T-helper 17 cell (primary cell): ENCODE results near the gene KRT37. TPM values are rescaled to one million over a fixed set of nuclear protein-coding genes. Genes with fewer than 3 reads are reported as not detected.
"Not testable (repeated sequence)": the region's sequence is repeated elsewhere in the genome, so short reads cannot be mapped to it uniquely, and the experiment has no call there.

Experiments used
- ATAC-seq: fragments of 150-1000 bp; cut with Tn5 transposase; 2 replicates; pipeline ENCODE4 v1.10.0; 2021; ENCODE audit warnings: mild to moderate bottlenecking, moderate library complexity
- DNase-seq, 3 donors: peaks; one replicate each; pipeline versions ENCODE4 v3.0.0 to v3.0.0-alpha.2; 2020 to 2021
- H3K9me3 ChIP-seq: one replicate; pipeline ENCODE4 v1.7.0; 2013; ENCODE audit warnings: low read length, mild to moderate bottlenecking; ENCODE audit not compliant: control insufficient read depth, poor library complexity, severe bottlenecking
- H3K27ac Mint-ChIP-seq: one replicate; pipeline ENCODE4 v1.8.0; 2022; ENCODE audit warnings: mild to moderate bottlenecking, moderate library complexity, mixed read lengths
- H3K27me3 Mint-ChIP-seq: one replicate; pipeline ENCODE4 v1.8.0; 2022; ENCODE audit warnings: mixed read lengths
- H3K36me3 Mint-ChIP-seq: one replicate; pipeline ENCODE4 v1.8.0; 2022; ENCODE audit warnings: low read depth, mixed read lengths
- H3K4me1 Mint-ChIP-seq: one replicate; pipeline ENCODE4 v1.8.0; 2022; ENCODE audit warnings: mild to moderate bottlenecking, mixed read lengths
- H3K4me3 Mint-ChIP-seq: one replicate; pipeline ENCODE4 v1.8.0; 2022; ENCODE audit warnings: mild to moderate bottlenecking, moderate library complexity, mixed read lengths
- total RNA-seq, 4 donors: library from RNA in 2 of 4; stranded (reverse) in 2 of 4; gene quantifications; one replicate each; pipeline ENCODE4 v1.2.3 and lab custom pipeline; 2022 to 2026

Gene KRT37
- total RNA-seq, 2 donors from 2014 or later = not detected

DNA sequence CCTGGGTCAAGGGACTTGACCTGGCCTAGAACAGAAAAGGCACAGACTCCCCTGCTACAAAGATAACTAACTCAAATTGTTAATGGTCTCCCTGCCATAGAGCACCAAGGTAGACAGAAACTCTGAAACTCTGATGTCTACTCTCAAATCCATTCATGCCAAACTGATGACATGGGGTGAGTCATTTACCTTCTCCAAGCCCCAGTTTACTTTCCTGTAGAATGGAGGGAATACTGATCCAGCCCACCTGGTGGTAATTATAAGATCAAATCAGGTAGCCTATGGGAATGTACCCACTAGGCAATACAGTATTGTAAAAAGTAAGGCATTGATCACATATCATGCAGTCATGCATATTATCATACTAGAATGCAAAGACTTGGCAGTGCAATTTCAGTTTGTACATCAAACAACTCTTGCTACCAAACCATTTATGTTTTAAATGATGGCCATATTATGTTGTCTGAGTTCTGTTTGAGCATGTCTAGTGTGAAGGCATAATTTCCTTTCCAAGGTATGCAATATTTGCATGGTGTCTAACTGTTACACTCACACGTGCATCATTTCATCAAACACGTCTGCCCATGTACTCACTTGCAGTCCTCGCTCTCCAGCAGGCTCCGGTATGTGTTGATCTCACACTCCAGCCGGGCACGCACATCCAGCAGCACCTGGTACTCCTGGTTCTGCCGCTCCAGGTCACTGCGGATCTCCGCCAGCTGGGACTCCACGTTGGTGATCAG lies 30.0 kb downstream of the KRT37 start:
- Mint-ChIP-seq H3K4me1 (peaks cover 2% of the 10 kb centered on the region), H3K27ac (no peak overlapping the region), H3K36me3 (no peaks in the 10 kb centered on the region), H3K4me3 (no peak overlapping the region), H3K27me3 (peaks cover 19% of the 10 kb centered on the region)
- no peak for ATAC-seq
- H3K9me3 ChIP-seq = no peaks in the 10 kb centered on the region
- no peak for DNase-seq

DNA sequence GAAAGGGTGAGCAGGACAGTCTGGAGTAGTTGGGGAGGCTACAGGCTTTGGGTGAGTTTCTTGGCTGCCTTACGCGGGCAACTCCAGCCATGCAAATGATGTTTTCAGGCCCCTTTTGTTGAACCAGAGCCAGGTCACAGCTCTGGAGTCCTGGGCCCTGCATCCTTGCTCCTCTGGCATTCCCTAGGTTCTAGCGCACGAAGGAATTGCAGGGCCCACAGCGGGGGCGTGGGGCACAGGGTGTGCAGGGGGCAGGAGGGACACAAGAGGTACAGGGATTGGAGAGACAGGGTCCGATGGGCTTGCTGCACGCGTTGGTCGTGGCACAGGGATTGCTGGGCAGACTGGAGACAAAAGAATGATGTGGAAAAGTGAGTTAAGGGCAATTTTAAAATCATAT lies 30.6 kb downstream of the KRT37 start:
- H3K9me3 ChIP-seq = no peaks in the 10 kb centered on the region
- H3K36me3 Mint-ChIP-seq = no peaks in the 10 kb centered on the region
- ATAC-seq = no peak
- no peak overlapping the region for H3K27ac Mint-ChIP-seq
- H3K4me3 Mint-ChIP-seq = no peak overlapping the region
- no peak for DNase-seq
- no peaks in the 10 kb centered on the region for H3K4me1 Mint-ChIP-seq
- H3K27me3 Mint-ChIP-seq = peaks cover 19% of the 10 kb centered on the region

DNA sequence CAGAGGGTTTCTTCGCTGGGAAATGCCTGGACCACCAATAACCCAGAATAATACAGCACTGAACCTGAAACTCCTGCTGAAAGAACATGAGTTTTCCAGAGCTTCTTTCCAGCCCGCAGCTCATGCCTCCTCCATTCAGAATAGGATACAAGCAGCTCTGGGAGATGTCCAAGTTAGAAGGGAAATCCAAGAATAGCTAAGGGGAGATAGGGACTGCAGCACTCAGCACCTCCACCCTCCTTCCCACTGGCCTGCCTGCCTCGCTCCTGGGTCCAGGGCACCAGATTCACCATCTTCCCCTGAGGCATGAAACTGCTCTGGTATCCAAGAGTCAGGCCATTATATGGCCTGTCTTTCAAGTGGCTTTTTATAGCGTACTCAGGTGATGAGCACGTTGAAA lies 31.1 kb downstream of the KRT37 start:
- H3K27ac Mint-ChIP-seq = no peak overlapping the region
- ATAC-seq (no peak), DNase-seq (no peak)
- no peaks in the 10 kb centered on the region for H3K4me1 Mint-ChIP-seq
- H3K9me3 ChIP-seq = no peaks in the 10 kb centered on the region
- H3K36me3 Mint-ChIP-seq = no peaks in the 10 kb centered on the region
- no peak overlapping the region for H3K4me3 Mint-ChIP-seq
- H3K27me3 Mint-ChIP-seq = peaks cover 19% of the 10 kb centered on the region

DNA sequence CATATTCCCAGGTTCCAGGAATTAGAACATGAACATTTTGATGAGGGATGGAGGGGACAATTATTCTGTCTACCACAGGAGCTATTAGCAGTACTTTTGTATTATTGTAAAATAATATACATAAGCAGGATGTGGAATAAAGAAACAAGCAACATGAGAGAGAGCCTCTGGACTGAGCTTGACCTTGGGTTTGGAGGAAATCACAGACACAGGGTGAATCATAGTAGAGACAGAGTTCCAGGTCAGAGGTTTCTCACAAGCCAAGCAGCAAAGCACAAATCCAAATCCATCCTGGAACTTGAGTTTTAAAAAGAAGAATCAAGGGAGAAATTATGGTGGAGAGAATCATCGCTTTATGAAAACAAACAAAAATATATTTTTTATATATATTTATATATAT lies 32.1 kb downstream of the KRT37 start:
- H3K9me3 ChIP-seq = no peaks in the 10 kb centered on the region
- Mint-ChIP-seq H3K27me3 (peaks cover 14% of the 10 kb centered on the region), H3K36me3 (no peaks in the 10 kb centered on the region), H3K27ac (no peak overlapping the region), H3K4me1 (no peaks in the 10 kb centered on the region), H3K4me3 (no peak overlapping the region)
- ATAC-seq = no peak
- no peak for DNase-seq

DNA sequence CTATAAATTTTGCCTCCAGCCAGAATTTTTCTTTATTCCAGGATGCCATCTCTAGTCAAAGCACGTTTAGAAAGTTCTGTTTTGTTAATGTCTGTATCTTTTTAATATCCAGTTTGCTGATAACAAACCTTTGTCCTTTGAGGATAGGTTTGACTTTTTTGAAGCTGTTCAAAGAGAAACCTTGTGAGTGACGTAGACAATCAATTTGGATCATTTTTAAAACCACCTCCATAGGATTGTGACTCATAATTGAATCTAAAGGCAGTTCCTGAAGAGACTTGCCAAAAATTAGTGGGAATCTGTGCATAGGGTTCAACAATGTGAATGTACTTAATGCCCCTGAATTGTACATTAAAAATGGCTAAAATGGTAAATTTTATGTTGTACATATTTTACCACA lies 32.9 kb downstream of the KRT37 start:
- Mint-ChIP-seq H3K4me1 (no peaks in the 10 kb centered on the region), H3K36me3 (no peaks in the 10 kb centered on the region), H3K27ac (no peak overlapping the region), H3K4me3 (no peak overlapping the region), H3K27me3 (peaks cover 14% of the 10 kb centered on the region)
- H3K9me3 ChIP-seq = peaks cover 6% of the 10 kb centered on the region
- ATAC-seq (no peak), DNase-seq (no peak)

DNA sequence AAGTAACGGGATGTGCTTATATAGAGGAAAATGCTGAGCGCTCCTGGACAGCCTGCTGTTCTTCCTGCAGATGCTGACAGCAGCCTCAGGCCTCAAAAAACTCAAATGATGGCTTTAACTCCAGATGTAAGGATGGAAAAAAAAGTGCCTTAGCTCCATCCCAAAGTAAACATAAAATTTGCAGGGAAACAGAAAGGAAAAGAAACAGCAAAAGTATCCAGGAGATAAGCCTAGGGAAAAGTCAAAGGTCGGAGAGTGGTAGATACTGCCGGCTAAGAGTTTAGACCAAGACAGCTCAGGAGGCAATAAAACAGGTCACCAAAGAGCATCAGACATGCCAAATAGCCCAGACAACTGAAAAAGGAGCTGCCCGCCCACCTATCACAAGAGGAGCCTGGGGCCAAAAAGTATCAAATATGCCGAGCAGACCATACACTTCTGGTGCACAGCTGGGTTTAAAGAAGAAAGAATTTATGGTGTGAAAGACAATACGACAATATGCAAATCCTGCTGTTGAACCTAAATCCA lies 33.9 kb downstream of the KRT37 start:
- DNase-seq (no peak), ATAC-seq (no peak)
- Mint-ChIP-seq H3K4me3 (no peak overlapping the region), H3K4me1 (no peaks in the 10 kb centered on the region), H3K27me3 (peaks cover 14% of the 10 kb centered on the region), H3K27ac (no peak overlapping the region), H3K36me3 (no peaks in the 10 kb centered on the region)
- H3K9me3 ChIP-seq = peaks cover 10% of the 10 kb centered on the region

DNA sequence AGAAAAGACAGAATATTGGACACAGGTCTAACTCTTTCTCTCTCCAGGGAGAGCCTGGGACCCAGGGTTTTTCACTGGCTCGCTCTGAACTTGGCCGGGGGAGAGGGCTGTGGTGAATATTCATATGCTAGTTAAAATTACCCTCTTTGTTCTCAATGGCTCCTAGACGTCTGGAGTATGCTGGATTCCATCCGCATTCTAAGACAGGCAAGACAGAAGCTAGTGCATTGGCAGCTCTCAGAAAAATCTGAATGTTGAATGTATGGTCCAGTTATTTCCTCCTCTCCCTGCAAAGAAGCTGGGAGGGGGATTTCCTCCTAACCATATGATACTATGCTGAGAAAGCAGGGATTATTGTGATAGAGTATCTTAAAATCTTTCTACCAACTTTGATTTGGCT lies 36.7 kb downstream of the KRT37 start:
- H3K9me3 ChIP-seq = peaks cover 10% of the 10 kb centered on the region
- H3K4me1 Mint-ChIP-seq = no peaks in the 10 kb centered on the region
- H3K36me3 Mint-ChIP-seq = no peaks in the 10 kb centered on the region
- ATAC-seq (no peak), DNase-seq (no peak)
- no peak overlapping the region for H3K27ac Mint-ChIP-seq
- peaks cover under 1% of the 10 kb centered on the region for H3K27me3 Mint-ChIP-seq
- H3K4me3 Mint-ChIP-seq = no peak overlapping the region

DNA sequence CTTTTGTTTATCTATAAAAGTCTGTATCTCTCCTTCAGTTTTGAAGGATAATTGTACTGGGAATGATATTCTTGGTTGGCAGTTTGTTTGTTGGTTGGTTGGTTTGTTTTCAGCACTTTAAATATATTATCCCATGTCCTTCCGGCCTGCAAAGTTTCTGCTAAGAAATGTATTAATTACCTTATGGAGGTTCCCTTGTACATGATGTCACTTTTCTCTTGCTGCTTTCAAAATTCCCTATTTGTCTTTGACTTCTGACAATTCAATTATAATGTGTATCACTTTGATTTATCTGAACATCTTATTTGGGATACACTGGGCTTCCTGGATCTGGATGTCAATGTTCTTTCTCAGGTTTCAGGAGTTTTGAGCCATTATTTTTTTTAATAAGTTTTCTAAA lies 38.2 kb downstream of the KRT37 start:
- H3K9me3 ChIP-seq = peaks cover 10% of the 10 kb centered on the region
- Mint-ChIP-seq H3K36me3 (no peaks in the 10 kb centered on the region), H3K27me3 (no peaks in the 10 kb centered on the region), H3K4me1 (no peaks in the 10 kb centered on the region), H3K27ac (no peak overlapping the region), H3K4me3 (no peak overlapping the region)
- no peak for ATAC-seq
- DNase-seq = no peak

DNA sequence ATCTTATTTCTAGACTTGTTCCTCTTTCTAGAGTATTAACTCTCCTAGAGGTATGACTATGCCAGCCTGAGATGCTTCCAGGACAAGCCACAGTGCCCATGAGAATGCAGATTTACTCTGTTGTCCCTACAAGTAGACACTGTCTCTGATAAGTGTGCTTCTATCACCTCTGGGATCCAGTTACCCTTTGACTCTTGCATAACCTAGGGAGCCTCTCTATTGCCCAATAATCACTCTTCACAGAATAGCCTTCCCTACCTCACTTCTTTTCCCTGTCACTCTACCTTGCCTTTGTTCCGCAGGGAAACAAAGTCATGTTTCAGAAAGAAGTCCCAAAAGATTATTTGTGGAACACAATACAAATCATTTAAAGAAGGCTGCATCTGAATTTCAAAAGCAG lies 40.7 kb downstream of the KRT37 start:
- Mint-ChIP-seq H3K36me3 (no peaks in the 10 kb centered on the region), H3K27ac (no peak overlapping the region), H3K4me1 (no peaks in the 10 kb centered on the region), H3K4me3 (no peak overlapping the region), H3K27me3 (no peaks in the 10 kb centered on the region)
- no peak for DNase-seq
- no peak for ATAC-seq
- H3K9me3 ChIP-seq = peaks cover 10% of the 10 kb centered on the region

DNA sequence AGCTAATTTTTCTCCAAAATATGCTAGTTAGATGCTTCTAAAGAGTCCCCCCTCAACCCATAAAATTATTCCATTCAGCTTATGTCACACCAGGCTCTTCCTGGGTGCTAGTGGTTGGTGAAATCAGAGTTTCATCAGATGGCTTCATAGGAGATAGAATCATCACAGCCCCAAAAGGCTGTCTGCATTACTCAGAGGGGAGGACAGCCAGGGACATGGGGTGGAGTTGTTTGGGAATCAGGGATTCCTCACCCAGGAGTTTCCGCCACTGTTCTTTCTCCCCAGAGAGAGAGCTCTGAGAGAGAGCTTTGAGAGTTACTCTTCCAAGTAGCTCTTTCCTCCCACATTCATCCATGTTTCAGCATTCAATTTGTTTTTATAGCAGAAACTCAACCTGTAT lies 42.0 kb downstream of the KRT37 start:
- no peak for DNase-seq
- H3K9me3 ChIP-seq = peaks cover 10% of the 10 kb centered on the region
- H3K4me1 Mint-ChIP-seq = peaks cover 2% of the 10 kb centered on the region
- no peak for ATAC-seq
- no peak overlapping the region for H3K4me3 Mint-ChIP-seq
- no peaks in the 10 kb centered on the region for H3K27me3 Mint-ChIP-seq
- no peaks in the 10 kb centered on the region for H3K36me3 Mint-ChIP-seq
- H3K27ac Mint-ChIP-seq = no peak overlapping the region

DNA sequence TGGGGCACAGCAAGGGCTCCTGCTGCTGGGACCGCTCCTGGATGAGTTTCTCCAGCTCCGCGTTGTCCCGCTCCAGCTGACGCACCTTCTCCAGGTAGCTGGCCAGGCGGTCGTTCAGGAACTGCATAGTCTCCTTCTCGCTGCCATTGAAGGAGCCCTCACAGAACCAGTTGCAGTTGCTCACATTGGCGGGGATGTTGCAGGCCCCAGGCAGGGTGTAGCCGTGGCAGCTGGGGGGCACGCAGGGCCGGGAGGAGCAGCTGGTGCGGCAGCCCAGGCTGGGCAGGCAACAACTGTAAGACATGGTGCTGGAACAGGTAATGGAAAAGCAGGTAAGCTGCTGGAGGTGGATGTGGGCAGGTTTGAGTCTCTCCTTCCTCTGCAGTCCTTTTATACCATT lies 42.4 kb downstream of the KRT37 start, which contains the start of gene KRT34:
TSS of gene KRT34 (minus strand) at position 364 of the 400 bp plus-strand sequence. CDS start at position 304, 60 bp downstream.
- ATAC-seq, H3K36me3 Mint-ChIP-seq, H3K27ac Mint-ChIP-seq, H3K27me3 Mint-ChIP-seq, H3K9me3 ChIP-seq, DNase-seq, H3K4me3 Mint-ChIP-seq, H3K4me1 Mint-ChIP-seq: not testable (repeated sequence)

DNA sequence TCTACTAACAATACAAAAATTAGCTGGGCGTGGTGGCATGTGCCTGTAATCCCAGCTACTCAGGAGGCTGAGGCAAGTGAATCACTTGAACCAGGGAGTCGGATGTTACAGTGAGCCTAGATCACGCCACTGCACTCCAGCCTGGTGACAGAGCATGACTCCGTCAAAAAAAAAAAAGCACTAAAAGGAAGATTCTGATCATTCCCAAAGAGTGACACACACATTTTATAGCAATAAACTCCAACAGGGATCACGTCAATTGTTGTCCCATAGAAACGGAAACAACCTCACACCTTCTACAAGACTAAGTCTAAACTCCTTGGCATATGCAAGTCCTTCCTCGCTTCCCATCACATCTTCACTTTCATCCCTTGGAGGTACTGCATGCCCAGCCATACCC lies 44.3 kb downstream of the KRT37 start:
- H3K9me3 ChIP-seq, H3K27ac Mint-ChIP-seq, ATAC-seq, H3K4me3 Mint-ChIP-seq, DNase-seq, H3K27me3 Mint-ChIP-seq, H3K36me3 Mint-ChIP-seq, H3K4me1 Mint-ChIP-seq: not testable (repeated sequence)

DNA sequence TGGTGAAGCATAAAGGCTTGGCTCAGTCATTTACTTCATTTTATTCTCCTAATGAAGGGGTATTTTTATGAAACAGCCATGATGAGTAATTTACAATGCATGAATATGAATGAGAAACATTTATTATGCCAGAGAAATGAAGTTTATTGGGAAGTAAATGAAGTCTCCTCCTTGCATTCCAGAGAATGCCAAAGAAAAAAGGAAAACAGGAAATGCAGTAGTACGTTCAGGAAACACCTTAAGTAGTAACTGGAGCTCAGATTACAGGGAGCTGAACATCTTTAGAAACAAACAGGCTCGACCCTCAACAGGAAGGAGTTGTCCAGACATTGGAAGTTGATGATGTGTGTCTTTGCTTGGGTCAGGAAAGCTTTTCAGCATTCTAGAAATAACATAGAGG lies 46.8 kb downstream of the KRT37 start:
- DNase-seq (no peak), ATAC-seq (no peak)
- no peak overlapping the region for H3K4me3 Mint-ChIP-seq
- no peaks in the 10 kb centered on the region for H3K27me3 Mint-ChIP-seq
- H3K4me1 Mint-ChIP-seq = peaks cover 5% of the 10 kb centered on the region
- no peaks in the 10 kb centered on the region for H3K9me3 ChIP-seq
- no peaks in the 10 kb centered on the region for H3K36me3 Mint-ChIP-seq
- no peak overlapping the region for H3K27ac Mint-ChIP-seq
